Upper lobe of right lung (tissue), 1 donor: ENCODE data around the gene BPIFB3. TPM values are rescaled to one million over a fixed set of nuclear protein-coding genes. Genes with fewer than 3 reads are reported as not detected.

Source experiments
- ATAC-seq: fragments of 200-7000 bp; cut with Tn5 transposase; one replicate; pipeline ENCODE4 v1.9.1; 2020; ENCODE audit warnings: mild to moderate bottlenecking, moderate library complexity
- DNase-seq: peaks from one replicate; pipeline ENCODE4 v3.0.0-alpha.2; 2020
- H3K27ac ChIP-seq: fragments of 200-600 bp; one replicate; pipeline ENCODE4 v1.8.0; 2022
- H3K27me3 ChIP-seq: fragments of 200-600 bp; one replicate; pipeline ENCODE4 v1.8.0; 2022; ENCODE audit warnings: mild to moderate bottlenecking
- H3K36me3 ChIP-seq: fragments of 200-600 bp; one replicate; pipeline ENCODE4 v1.8.0; 2022
- H3K4me1 ChIP-seq: fragments of 200-600 bp; one replicate; pipeline ENCODE4 v1.8.0; 2022
- H3K4me3 ChIP-seq: fragments of 200-600 bp; one replicate; pipeline ENCODE4 v1.8.0; 2022; ENCODE audit warnings: mild to moderate bottlenecking
- H3K9me3 ChIP-seq: fragments of 200-600 bp; one replicate; pipeline ENCODE4 v1.8.0; 2022
- CTCF ChIP-seq: fragments of 200-600 bp; IDR thresholded peaks from one replicate; pipeline ENCODE4 v1.8.0; 2022; ENCODE audit warnings: antibody characterized with exemption
- intact Hi-C: fragments of 100-400 bp; cut with DNase I; formaldehyde crosslinking; loops from one replicate; pipeline ENCODE4 v1.11.0; 2022
- total RNA-seq: library from RNA; stranded (reverse); fragmentation: NEBNext Ultra II Directional; extraction: Animal tissue kit (Norgen Biotek cat#: 25700); gene quantifications from one replicate; pipeline ENCODE4 v1.2.1, GENCODE V29; 2021
- donor health status: DM: no; HTN: yes; CAD: no; lungs with severe emphysema.

The BPIFB3 gene
- total RNA-seq, 1 donor from 2014 or later, result not detected

- intact Hi-C loops, result no loop called here
- no peaks in the 10 kb centered on the region for H3K36me3 ChIP-seq
- H3K27ac ChIP-seq, result no peak overlapping the region
- no peaks in the 10 kb centered on the region for H3K4me1 ChIP-seq
- H3K27me3 ChIP-seq, result no peaks in the 10 kb centered on the region
- no peaks in the 10 kb centered on the region for H3K9me3 ChIP-seq
- TF ChIP-seq CTCF, result no peak
- no peak overlapping the region for H3K4me3 ChIP-seq
- no peak for ATAC-seq
- no peak for DNase-seq
Observed at GRCh38 chr20:33054381-33054780, 678 bp downstream of the BPIFB3 start.

- DNase-seq (no peak), ATAC-seq (no peak)
- Histone ChIP-seq H3K9me3 (no peaks in the 10 kb centered on the region), H3K27ac (no peak overlapping the region), H3K36me3 (no peaks in the 10 kb centered on the region), H3K4me3 (no peak overlapping the region), H3K27me3 (no peaks in the 10 kb centered on the region), H3K4me1 (no peaks in the 10 kb centered on the region)
- no peak for TF ChIP-seq CTCF
- intact Hi-C loops, result no loop called here
Observed at GRCh38 chr20:33054791-33055190, 1.1 kb downstream of the BPIFB3 start.

GRCh38 chr20:33059136-33059535 is 5.4 kb downstream of the BPIFB3 start:
- intact Hi-C loops, result no loop called here
- no peak for ATAC-seq
- no peak for TF ChIP-seq CTCF

GRCh38 chr20:33059741-33060390 is 6.2 kb downstream of the BPIFB3 start:
- H3K4me3 ChIP-seq, result no peak overlapping the region
- no peak overlapping the region for H3K27ac ChIP-seq
- no peak for TF ChIP-seq CTCF
- ATAC-seq (no peak), DNase-seq (no peak)
- H3K9me3 ChIP-seq, result no peaks in the 10 kb centered on the region
- no peaks in the 10 kb centered on the region for H3K36me3 ChIP-seq
- intact Hi-C loops, result no loop called here
- no peaks in the 10 kb centered on the region for H3K27me3 ChIP-seq
- no peaks in the 10 kb centered on the region for H3K4me1 ChIP-seq

More at GRCh38 chr20:33059136-33059535, 5.4 kb downstream of the BPIFB3 start:
- H3K27ac ChIP-seq, result no peak overlapping the region
- no peak overlapping the region for H3K4me3 ChIP-seq
- H3K36me3 ChIP-seq, result no peaks in the 10 kb centered on the region
- no peaks in the 10 kb centered on the region for H3K27me3 ChIP-seq
- H3K4me1 ChIP-seq, result no peaks in the 10 kb centered on the region
- peak; percentile 9 for DNase-seq
- H3K9me3 ChIP-seq, result no peaks in the 10 kb centered on the region

- no peaks in the 10 kb centered on the region for H3K4me1 ChIP-seq
- H3K4me3 ChIP-seq, result no peak overlapping the region
- H3K27ac ChIP-seq, result no peak overlapping the region
- no peaks in the 10 kb centered on the region for H3K27me3 ChIP-seq
- no peak for ATAC-seq
- intact Hi-C loops, result no loop called here
- H3K9me3 ChIP-seq, result no peaks in the 10 kb centered on the region
- H3K36me3 ChIP-seq, result no peaks in the 10 kb centered on the region
- no peak for TF ChIP-seq CTCF
- no peak for DNase-seq
Observed at GRCh38 chr20:33061658-33062028, 7.9 kb downstream of the BPIFB3 start.
